Prostate gland (tissue), 2 donors: ENCODE results near the gene EMCN.

Experiments
- CTCF ChIP-seq, 4 experiments: fragments of 200-600 bp in 2 of 4; fragments of 450-650 bp in 2 of 4; sonication (generic) in 2 of 4; IDR thresholded peaks; 1 replicate in 3 of 4; 2 replicates in 1 of 4; pipeline ENCODE4 v1.5.1; 2016 to 2019; ENCODE audit warnings: antibody characterized with exemption in 4 of 4, mild to moderate bottlenecking in 2 of 4, moderate library complexity in 2 of 4
- POLR2A ChIP-seq: fragments of 450-650 bp; IDR thresholded peaks from one replicate; pipeline ENCODE4 v1.6.1; 2016; ENCODE audit warnings: antibody characterized with exemption, mild to moderate bottlenecking

GRCh38 chr4:100517864-100518341 lies at the start of gene EMCN:
- TF ChIP-seq CTCF (IDR thresholded peaks at IDR 0.05) (no peak), POLR2A (no peak)
